ENCODE results near the gene GOLGA6A. TPM values are rescaled to one million over a fixed set of nuclear protein-coding genes. Genes with fewer than 3 reads are reported as not detected.

GOLGA6A gene
- total and polyA plus RNA-seq, 2 of the 8 experiments (the other 6 are each of a cell fraction or from before 2014, with no cell fraction given): 0.80 to 1.0 TPM

- ChIA-PET CTCF (ENCODE audit: partially characterized antibody) (interaction anchor here (0.7 to 1.5 kb wide), 8 partner anchors 9 to 573 kb away, joined by 3 to 12 read pairs (median 3); no protein-coding TSS in a partner anchor), POLR2A (ENCODE audit: partially characterized antibody) (interaction anchor here (1.3 kb wide), 1 partner anchor 9 kb away, joined by 9 read pairs; no protein-coding TSS in a partner anchor)
- Histone ChIP-seq H4K20me1 (replicated peaks in 1 of 2; ENCODE audit: control insufficient read depth in 1 of 2, insufficient read depth in 2 of 2, low read length in 2 of 2) (peaks cover 0 to 7% of the 10 kb centered on the region in 2 experiments), H2AK5ac (ENCODE audit: low read depth, low read length) (no peak overlapping the region), H3K36me3 (ENCODE audit: control insufficient read depth in 2 of 4, insufficient read depth in 4 of 4, low read length in 3 of 4) (peaks cover 0 to 11% (median 5%) of the 10 kb centered on the region in 4 experiments; a peak in 6 of 8 replicates), H2BK15ac (ENCODE audit: low read length) (no peak overlapping the region), H2BK5ac (ENCODE audit: low read depth, low read length) (no peak overlapping the region), H2BK120ac (replicated peaks; ENCODE audit: low read depth, low read length) (no peak overlapping the region), H3K27ac (ENCODE audit: low read depth, low read length) (no peak overlapping the region), H3K18ac (ENCODE audit: extremely low read depth, low read length) (no peak overlapping the region), H3K4me1 (replicated peaks in 1 of 4; ENCODE audit: control insufficient read depth in 3 of 4, insufficient read depth in 4 of 4, low read length in 3 of 4) (no peaks in the 10 kb centered on the region), H2BK20ac (ENCODE audit: low read length) (no peak overlapping the region), H3K27me3 (replicated peaks in 1 of 4; ENCODE audit: control insufficient read depth in 3 of 4, extremely low read depth in 1 of 4, insufficient read depth in 3 of 4, low read length in 3 of 4) (no peaks in the 10 kb centered on the region), H3K23ac (ENCODE audit: insufficient read length) (no peak overlapping the region), H3K56ac (replicated peaks; ENCODE audit: insufficient read length, low read depth, low read length) (no peak overlapping the region), H2BK12ac (ENCODE audit: low read depth, low read length) (no peak overlapping the region), H3K9me3 (ENCODE audit: insufficient read depth in 2 of 2, low read depth in 1 of 2, low read length in 1 of 2) (no peaks in the 10 kb centered on the region), H4K8ac (ENCODE audit: extremely low read depth, insufficient read depth, low read length) (no peak overlapping the region; the same call in 1 of the 2 replicates), H3K23me2 (ENCODE audit: low read depth, low read length) (no peaks in the 10 kb centered on the region), H3K14ac (ENCODE audit: insufficient read length) (no peak overlapping the region), H3K79me2 (ENCODE audit: control insufficient read depth in 1 of 2, insufficient read depth in 2 of 2, low read length in 2 of 2) (no peaks in the 10 kb centered on the region), H3K9ac (replicated peaks in 1 of 4; ENCODE audit: extremely low read depth in 1 of 4, low read depth in 3 of 4, low read length in 3 of 4) (no peak overlapping the region), H2AFZ (ENCODE audit: low read length) (no peak overlapping the region), H4K91ac (replicated peaks; ENCODE audit: insufficient read length, low read length) (no peak overlapping the region), H3K4ac (replicated peaks; ENCODE audit: insufficient read length, low read depth, low read length) (no peak overlapping the region), H3K4me3 (ENCODE audit: extremely low read depth in 1 of 4, insufficient read depth in 2 of 4, low read depth in 3 of 4, low read length in 4 of 4) (no peak overlapping the region), H3K79me1 (ENCODE audit: low read depth, low read length) (no peaks in the 10 kb centered on the region), H3K4me2 (ENCODE audit: insufficient read depth in 1 of 2, low read depth in 2 of 2, low read length in 2 of 2) (no peak overlapping the region), H4K5ac (ENCODE audit: insufficient read length, low read depth, low read length) (no peak overlapping the region)
- DNase-seq (ENCODE audit: low read depth in 1 of 2, low spot score in 2 of 2) (no peak), FAIRE-seq (no peak)
- 78% methylated on average over 3 of the region's 3 CpGs; no CpG with 5 or more reads in 1 of the 2 experiments for WGBS, 2 experiments (ENCODE audit: extremely low coverage in 1 of 2, insufficient coverage in 1 of 2, insufficient read length in 1 of 2, insufficient replicate concordance in 2 of 2, low coverage in 1 of 2, low lambda C conversion rate in 2 of 2, missing lambda C conversion rate in 1 of 2)
- no peak for TF ChIP-seq TAF1 (IDR thresholded peaks at IDR 0.05; ENCODE audit: low read depth, low read length)
- TF ChIP-seq TEAD4 (IDR thresholded peaks at IDR 0.05; ENCODE audit: low read depth, low read length): no peak
- no peak for TF ChIP-seq MAX (IDR thresholded peaks at IDR 0.05)
- TF ChIP-seq NRF1 (IDR thresholded peaks at IDR 0.05; ENCODE audit: low read depth, low read length): no peak
- TF ChIP-seq POLR2AphosphoS5 (IDR thresholded peaks at IDR 0.05; ENCODE audit: low read depth, low read length): no peak
- TF ChIP-seq POU5F1 (IDR thresholded peaks at IDR 0.05; ENCODE audit: low read depth, low read length): no peak
- no peak for TF ChIP-seq GTF2F1 (IDR thresholded peaks at IDR 0.05; ENCODE audit: borderline replicate concordance, low read depth, low read length)
- no peak for TF ChIP-seq EP300 (IDR thresholded peaks at IDR 0.05; ENCODE audit: borderline replicate concordance in 1 of 2, low read depth in 2 of 2, low read length in 2 of 2)
Observed at GRCh38 chr15:74027688-74028087, 54.7 kb downstream of the GOLGA6A start.

Data from H1 (cell line).